ENCODE results near the gene PPHLN1. TPM values are rescaled to one million over a fixed set of nuclear protein-coding genes. Genes with fewer than 3 reads are reported as not detected.

Gene PPHLN1
- total RNA-seq, 1 donor from 2014 or later = 50.3 TPM

DNA sequence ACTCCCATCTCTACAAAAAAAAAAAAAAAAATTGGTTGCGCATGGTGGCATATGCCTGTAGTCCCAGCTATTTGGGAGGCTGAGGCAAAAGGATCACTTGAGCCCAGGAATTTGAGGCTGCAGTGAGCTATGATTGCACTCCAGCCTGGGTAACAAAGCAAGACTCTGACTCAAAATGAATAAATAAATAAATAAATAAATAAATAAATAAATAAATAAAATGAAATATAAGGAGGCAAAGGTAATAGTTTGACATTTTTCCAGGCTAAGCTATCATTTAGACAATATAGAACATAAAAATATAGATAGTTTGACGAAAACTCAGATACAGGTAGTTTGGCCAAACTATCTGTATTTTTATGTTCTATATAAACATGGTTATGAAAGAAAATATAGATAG is 40.5 kb upstream of the PPHLN1 start:
- Mint-ChIP-seq H3K4me1 (ENCODE audit: unreplicated experiment) (no peaks in the 10 kb centered on the region), H3K4me3 (ENCODE audit: unreplicated experiment) (no peak overlapping the region), H3K9me3 (ENCODE audit: unreplicated experiment) (no peaks in the 10 kb centered on the region), H3K27me3 (ENCODE audit: unreplicated experiment) (no peaks in the 10 kb centered on the region), H3K27ac (ENCODE audit: unreplicated experiment) (no peak overlapping the region), H3K36me3 (ENCODE audit: low read depth, unreplicated experiment) (no peaks in the 10 kb centered on the region)
- TF ChIP-seq, protein P1, sequence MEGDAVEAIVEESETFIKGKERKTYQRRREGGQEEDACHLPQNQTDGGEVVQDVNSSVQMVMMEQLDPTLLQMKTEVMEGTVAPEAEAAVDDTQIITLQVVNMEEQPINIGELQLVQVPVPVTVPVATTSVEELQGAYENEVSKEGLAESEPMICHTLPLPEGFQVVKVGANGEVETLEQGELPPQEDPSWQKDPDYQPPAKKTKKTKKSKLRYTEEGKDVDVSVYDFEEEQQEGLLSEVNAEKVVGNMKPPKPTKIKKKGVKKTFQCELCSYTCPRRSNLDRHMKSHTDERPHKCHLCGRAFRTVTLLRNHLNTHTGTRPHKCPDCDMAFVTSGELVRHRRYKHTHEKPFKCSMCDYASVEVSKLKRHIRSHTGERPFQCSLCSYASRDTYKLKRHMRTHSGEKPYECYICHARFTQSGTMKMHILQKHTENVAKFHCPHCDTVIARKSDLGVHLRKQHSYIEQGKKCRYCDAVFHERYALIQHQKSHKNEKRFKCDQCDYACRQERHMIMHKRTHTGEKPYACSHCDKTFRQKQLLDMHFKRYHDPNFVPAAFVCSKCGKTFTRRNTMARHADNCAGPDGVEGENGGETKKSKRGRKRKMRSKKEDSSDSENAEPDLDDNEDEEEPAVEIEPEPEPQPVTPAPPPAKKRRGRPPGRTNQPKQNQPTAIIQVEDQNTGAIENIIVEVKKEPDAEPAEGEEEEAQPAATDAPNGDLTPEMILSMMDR (IDR thresholded peaks at IDR 0.05; ENCODE audit: unreplicated experiment) = no peak
- no peak for DNase-seq (ENCODE audit: low spot score)

DNA sequence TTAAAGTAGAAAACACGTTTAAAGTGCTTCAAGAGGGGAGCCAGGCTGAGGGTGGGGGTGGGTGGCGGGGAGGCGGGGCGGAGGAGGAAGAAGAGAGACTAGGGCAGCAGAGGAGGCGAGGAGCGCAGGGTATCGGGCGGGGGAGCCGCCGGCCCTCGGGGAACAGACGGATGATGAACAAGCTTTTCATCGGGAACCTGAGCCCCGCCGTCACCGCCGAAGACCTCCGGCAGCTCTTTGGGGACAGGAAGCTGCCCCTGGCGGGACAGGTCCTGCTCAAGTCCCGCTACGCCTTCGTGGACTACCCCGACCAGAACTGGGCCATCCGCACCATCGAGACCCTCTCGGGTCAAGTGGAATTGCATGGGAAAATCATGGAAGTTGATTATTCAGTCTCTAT is 39.2 kb upstream of the PPHLN1 start:
- Mint-ChIP-seq H3K27ac (ENCODE audit: unreplicated experiment) (no peak overlapping the region), H3K9me3 (ENCODE audit: unreplicated experiment) (no peaks in the 10 kb centered on the region), H3K36me3 (ENCODE audit: low read depth, unreplicated experiment) (no peaks in the 10 kb centered on the region), H3K27me3 (ENCODE audit: unreplicated experiment) (no peaks in the 10 kb centered on the region), H3K4me1 (ENCODE audit: unreplicated experiment) (no peaks in the 10 kb centered on the region), H3K4me3 (ENCODE audit: unreplicated experiment) (no peak overlapping the region)
- no peak for DNase-seq (ENCODE audit: low spot score)
- TF ChIP-seq, protein P1 (IDR thresholded peaks at IDR 0.05; ENCODE audit: unreplicated experiment) = no peak

DNA sequence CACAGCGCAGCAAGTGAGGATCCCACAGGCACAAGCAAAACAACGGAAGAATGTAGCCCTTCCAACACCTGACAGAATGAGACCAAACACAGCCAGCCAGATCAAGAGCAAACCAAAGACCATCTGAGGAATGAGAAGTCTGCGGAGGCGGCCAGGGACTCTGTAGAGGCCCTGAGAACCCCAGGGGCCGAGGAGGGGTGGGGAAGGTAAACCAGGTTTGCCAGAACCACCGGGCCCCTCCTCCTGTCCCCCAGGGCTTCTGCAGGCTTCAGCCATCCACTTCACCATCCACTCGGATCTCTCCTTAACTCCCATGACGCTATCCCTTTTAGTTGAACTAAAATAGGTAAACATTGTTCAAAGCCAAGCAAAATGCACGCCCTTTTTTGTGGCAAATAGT is 37.4 kb upstream of the PPHLN1 start:
- Mint-ChIP-seq H3K27me3 (ENCODE audit: unreplicated experiment) (no peaks in the 10 kb centered on the region), H3K27ac (ENCODE audit: unreplicated experiment) (no peak overlapping the region), H3K4me3 (ENCODE audit: unreplicated experiment) (no peak overlapping the region), H3K36me3 (ENCODE audit: low read depth, unreplicated experiment) (no peaks in the 10 kb centered on the region), H3K9me3 (ENCODE audit: unreplicated experiment) (no peaks in the 10 kb centered on the region), H3K4me1 (ENCODE audit: unreplicated experiment) (no peaks in the 10 kb centered on the region)
- TF ChIP-seq, protein P1 (IDR thresholded peaks at IDR 0.05; ENCODE audit: unreplicated experiment) = no peak
- DNase-seq (ENCODE audit: low spot score) = no peak

DNA sequence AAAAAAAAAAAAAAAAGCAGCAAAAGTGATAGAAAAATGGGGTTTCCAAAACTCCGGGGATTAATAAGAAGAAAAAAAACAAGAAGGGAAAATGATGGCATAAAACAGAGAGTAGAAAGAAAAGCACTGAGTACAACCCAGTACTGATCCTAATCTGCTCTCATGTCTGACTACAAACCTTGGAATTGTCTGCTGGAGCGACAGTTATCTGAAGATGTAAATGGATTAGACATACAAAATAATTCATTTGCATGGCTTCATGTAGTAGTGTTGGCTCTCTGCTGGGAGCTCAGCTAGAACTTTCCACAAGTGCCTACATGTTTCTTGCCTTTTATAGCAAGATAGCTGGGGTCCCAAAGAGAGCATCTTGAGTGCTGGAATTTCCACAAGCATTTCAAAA is 34.3 kb upstream of the PPHLN1 start:
- no peak for DNase-seq (ENCODE audit: low spot score)
- H3K27ac Mint-ChIP-seq (ENCODE audit: unreplicated experiment) = no peak overlapping the region
- H3K4me1 Mint-ChIP-seq (ENCODE audit: unreplicated experiment) = no peaks in the 10 kb centered on the region
- no peaks in the 10 kb centered on the region for H3K27me3 Mint-ChIP-seq (ENCODE audit: unreplicated experiment)
- H3K9me3 Mint-ChIP-seq (ENCODE audit: unreplicated experiment) = no peaks in the 10 kb centered on the region
- H3K4me3 Mint-ChIP-seq (ENCODE audit: unreplicated experiment) = no peak overlapping the region
- no peaks in the 10 kb centered on the region for H3K36me3 Mint-ChIP-seq (ENCODE audit: low read depth, unreplicated experiment)
- TF ChIP-seq, protein P1 (IDR thresholded peaks at IDR 0.05; ENCODE audit: unreplicated experiment) = no peak

DNA sequence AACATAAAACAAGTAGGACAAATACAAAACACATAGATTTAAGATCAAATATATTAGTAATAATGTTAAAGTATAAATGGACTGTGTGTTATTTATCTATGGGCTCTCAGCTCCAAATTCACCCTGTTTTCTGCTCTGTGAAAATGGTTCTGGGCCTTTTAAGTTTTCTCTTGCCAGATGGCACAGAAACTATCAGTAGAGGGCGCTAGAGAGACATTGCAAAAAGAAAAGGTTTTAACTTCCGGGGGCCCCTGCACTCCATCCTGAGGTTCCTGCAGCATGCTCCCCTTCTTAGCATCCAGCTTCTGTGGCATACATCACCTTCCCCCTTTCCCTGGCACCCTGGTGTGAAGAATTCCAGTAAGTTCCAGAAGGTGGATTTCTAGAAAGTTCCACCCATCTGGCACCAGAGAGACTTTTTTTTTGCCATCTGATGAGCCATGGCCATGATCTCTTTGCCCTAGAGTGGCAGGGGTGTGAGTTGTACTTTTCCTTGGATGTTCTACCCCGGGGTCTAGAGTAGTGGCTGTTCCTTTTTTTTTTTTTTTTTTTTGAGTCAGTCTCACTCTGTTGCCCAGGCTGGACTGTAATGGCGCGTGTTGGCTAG is 29.4 kb upstream of the PPHLN1 start:
- H3K27ac Mint-ChIP-seq (ENCODE audit: unreplicated experiment) = no peak overlapping the region
- DNase-seq (ENCODE audit: low spot score) = no peak
- no peaks in the 10 kb centered on the region for H3K36me3 Mint-ChIP-seq (ENCODE audit: low read depth, unreplicated experiment)
- H3K4me3 Mint-ChIP-seq (ENCODE audit: unreplicated experiment) = no peak overlapping the region
- peaks cover 2% of the 10 kb centered on the region for H3K27me3 Mint-ChIP-seq (ENCODE audit: unreplicated experiment)
- TF ChIP-seq, protein P1 (IDR thresholded peaks at IDR 0.05; ENCODE audit: unreplicated experiment) = peak; percentile 79
- no peaks in the 10 kb centered on the region for H3K9me3 Mint-ChIP-seq (ENCODE audit: unreplicated experiment)
- no peaks in the 10 kb centered on the region for H3K4me1 Mint-ChIP-seq (ENCODE audit: unreplicated experiment)

Measured in endothelial cell (in vitro differentiated cells).